Measurements from ENCODE around the gene APBB2.

Gene APBB2

GRCh38 chr4:41189666-41190065, 24.7 kb downstream of the APBB2 start:
- in situ Hi-C loops (cut with MboI; ENCODE audit: low sequenced_read_pairs, unreplicated experiment) = no loop called here

GRCh38 chr4:41189076-41189475, 25.3 kb downstream of the APBB2 start:
- in situ Hi-C loops (cut with MboI; ENCODE audit: low sequenced_read_pairs, unreplicated experiment) = no loop called here
- DNase-seq (ENCODE audit: low spot score) = no peak
- TF ChIP-seq, protein P1, sequence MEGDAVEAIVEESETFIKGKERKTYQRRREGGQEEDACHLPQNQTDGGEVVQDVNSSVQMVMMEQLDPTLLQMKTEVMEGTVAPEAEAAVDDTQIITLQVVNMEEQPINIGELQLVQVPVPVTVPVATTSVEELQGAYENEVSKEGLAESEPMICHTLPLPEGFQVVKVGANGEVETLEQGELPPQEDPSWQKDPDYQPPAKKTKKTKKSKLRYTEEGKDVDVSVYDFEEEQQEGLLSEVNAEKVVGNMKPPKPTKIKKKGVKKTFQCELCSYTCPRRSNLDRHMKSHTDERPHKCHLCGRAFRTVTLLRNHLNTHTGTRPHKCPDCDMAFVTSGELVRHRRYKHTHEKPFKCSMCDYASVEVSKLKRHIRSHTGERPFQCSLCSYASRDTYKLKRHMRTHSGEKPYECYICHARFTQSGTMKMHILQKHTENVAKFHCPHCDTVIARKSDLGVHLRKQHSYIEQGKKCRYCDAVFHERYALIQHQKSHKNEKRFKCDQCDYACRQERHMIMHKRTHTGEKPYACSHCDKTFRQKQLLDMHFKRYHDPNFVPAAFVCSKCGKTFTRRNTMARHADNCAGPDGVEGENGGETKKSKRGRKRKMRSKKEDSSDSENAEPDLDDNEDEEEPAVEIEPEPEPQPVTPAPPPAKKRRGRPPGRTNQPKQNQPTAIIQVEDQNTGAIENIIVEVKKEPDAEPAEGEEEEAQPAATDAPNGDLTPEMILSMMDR (IDR thresholded peaks at IDR 0.05; ENCODE audit: borderline replicate concordance, control extremely low read depth, extremely low read depth, insufficient read depth, missing control alignments) = no peak

More at GRCh38 chr4:41189666-41190065, 24.7 kb downstream of the APBB2 start:
- no peak for DNase-seq (ENCODE audit: low spot score)
- TF ChIP-seq, protein P1 (IDR thresholded peaks at IDR 0.05; ENCODE audit: borderline replicate concordance, control extremely low read depth, extremely low read depth, insufficient read depth, missing control alignments) = no peak

DNA sequence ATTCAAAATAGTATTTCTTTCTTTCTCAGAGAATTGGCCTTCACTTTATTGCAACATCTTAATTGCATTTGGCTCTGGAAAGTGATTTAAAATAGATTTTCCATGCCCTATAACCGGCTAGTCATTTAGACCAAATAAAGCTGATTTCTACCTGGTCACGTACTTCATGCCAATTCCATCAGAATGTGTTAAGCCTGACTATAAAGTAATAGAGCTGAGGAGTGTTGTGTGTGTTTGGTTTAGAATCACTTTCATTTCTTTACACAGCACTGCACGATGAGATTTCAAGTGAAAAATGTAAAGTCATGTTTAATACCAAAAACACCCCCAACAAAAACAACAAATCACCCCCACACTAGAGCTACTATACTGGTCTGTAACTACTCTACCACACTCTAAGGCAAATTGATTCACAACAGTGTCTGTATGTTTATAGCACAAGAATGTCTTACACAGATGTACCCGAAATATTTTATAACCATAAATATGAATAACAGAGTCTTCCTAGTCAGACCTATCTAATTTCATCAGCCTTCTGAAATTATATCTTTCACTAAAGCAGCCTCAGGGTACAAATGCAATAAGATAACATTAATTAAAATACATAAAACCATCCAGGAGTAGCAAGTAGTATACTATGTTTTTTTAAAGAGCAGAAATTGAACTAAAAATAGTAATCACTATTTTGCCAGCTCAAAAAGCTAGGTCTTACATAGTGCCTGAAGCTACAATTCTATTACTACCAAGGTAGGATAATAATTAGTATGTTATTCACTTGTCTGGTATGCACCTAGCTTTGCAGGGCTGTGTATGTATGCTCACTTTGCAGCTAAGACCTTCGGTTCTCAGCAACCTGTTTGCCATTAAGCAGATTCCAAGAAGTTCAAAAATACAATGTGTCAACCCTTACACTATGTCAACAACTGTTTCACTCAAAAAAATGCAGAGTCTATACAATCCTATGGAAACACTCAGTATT, 28.4 kb downstream of the APBB2 start:
- TF ChIP-seq, protein P1 (IDR thresholded peaks at IDR 0.05; ENCODE audit: borderline replicate concordance, control extremely low read depth, extremely low read depth, insufficient read depth, missing control alignments) = no peak
- in situ Hi-C loops (cut with MboI; ENCODE audit: low sequenced_read_pairs, unreplicated experiment) = no loop called here
- no peak for DNase-seq (ENCODE audit: low spot score)

DNA sequence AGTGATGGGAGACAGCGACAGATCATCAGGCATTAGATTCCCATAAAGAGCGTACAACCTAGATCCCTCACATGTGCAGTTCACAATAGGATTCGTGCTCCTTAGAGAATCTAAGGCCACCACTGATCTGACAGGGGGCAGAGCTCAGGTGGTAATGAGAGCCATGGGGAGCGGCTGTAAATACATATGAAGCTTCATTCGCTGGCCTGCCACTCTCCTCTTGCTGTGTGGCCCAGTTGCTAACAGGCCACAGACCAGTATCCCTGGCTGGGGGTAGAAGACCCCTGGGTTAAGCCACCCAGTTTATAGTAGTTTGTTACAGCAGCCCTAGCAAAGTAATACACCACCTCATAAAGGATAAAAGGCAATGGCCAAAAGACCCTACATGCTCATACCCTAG, 30.3 kb downstream of the APBB2 start:
- in situ Hi-C loops (cut with MboI; ENCODE audit: low sequenced_read_pairs, unreplicated experiment) = no loop called here
- TF ChIP-seq, protein P1 (IDR thresholded peaks at IDR 0.05; ENCODE audit: borderline replicate concordance, control extremely low read depth, extremely low read depth, insufficient read depth, missing control alignments) = no peak

GRCh38 chr4:41183021-41183553, 31.3 kb downstream of the APBB2 start:
- in situ Hi-C loops (cut with MboI; ENCODE audit: low sequenced_read_pairs, unreplicated experiment) = no loop called here
- TF ChIP-seq, protein P1 (IDR thresholded peaks at IDR 0.05; ENCODE audit: borderline replicate concordance, control extremely low read depth, extremely low read depth, insufficient read depth, missing control alignments) = no peak
- no peak for DNase-seq (ENCODE audit: low spot score)

More for the DNA sequence above, 30.3 kb downstream of the APBB2 start:
- DNase-seq (ENCODE audit: low spot score) = no peak

DNA sequence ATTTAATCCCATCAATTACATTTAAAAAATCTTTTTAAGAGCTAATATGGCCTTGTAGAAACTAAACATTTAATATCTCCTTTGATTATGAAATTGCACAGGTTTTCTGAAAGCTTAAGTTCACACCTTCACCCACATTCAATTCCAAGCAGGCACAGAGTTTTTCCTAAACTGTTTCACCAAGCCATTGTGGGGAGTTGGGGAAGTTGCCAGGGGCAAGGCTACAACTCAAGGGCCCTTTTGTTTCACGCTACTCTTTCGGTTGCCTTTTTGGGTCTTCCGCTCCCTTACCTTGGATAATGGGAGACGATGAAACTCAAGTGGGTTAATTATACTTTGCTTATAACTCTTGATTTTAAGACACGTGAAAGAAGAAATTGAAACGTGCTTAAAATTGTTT, 33.3 kb downstream of the APBB2 start:
- DNase-seq (ENCODE audit: low spot score) = no peak
- TF ChIP-seq, protein P1 (IDR thresholded peaks at IDR 0.05; ENCODE audit: borderline replicate concordance, control extremely low read depth, extremely low read depth, insufficient read depth, missing control alignments) = no peak
- in situ Hi-C loops (cut with MboI; ENCODE audit: low sequenced_read_pairs, unreplicated experiment) = no loop called here

Measured in GM13976 (cell line).